Ectodermal cell (in vitro differentiated cells): Measurements from ENCODE around the gene SH3RF2.

Experiments
- H3K27ac ChIP-seq: 2 replicates; pipeline ENCODE4 v1.7.0; 2013; ENCODE audit warnings: mild to moderate bottlenecking, low read depth, low read length; ENCODE audit not compliant: insufficient read depth, poor library complexity, severe bottlenecking
- H3K27me3 ChIP-seq: 2 replicates; pipeline ENCODE4 v1.7.0; 2013; ENCODE audit warnings: mild to moderate bottlenecking, low read length; ENCODE audit not compliant: insufficient read depth, control insufficient read depth, poor library complexity, severe bottlenecking
- H3K36me3 ChIP-seq: one replicate; pipeline ENCODE4 v1.7.0; 2013; ENCODE audit warnings: low read length; ENCODE audit not compliant: control insufficient read depth, insufficient read depth
- H3K4me1 ChIP-seq: one replicate; pipeline ENCODE4 v1.7.0; 2013; ENCODE audit warnings: low read length; ENCODE audit not compliant: control insufficient read depth, insufficient read depth
- H3K4me3 ChIP-seq: 2 replicates; pipeline ENCODE4 v1.7.0; 2013; ENCODE audit warnings: low read depth, low read length, control low read depth; ENCODE audit not compliant: insufficient read depth
- H3K9me3 ChIP-seq: 2 replicates; pipeline ENCODE4 v1.7.0; 2013; ENCODE audit warnings: mild to moderate bottlenecking, low read length, moderate library complexity; ENCODE audit not compliant: control insufficient read depth
- WGBS, 2 experiments: methylation state at CpG; one replicate each; pipeline ENCODE4 v1.1.7; 2013; ENCODE audit warnings: missing lambda C conversion rate in 2 of 2; 5-methylcytosine and 5-hydroxymethylcytosine counted together

The SH3RF2 gene

DNA sequence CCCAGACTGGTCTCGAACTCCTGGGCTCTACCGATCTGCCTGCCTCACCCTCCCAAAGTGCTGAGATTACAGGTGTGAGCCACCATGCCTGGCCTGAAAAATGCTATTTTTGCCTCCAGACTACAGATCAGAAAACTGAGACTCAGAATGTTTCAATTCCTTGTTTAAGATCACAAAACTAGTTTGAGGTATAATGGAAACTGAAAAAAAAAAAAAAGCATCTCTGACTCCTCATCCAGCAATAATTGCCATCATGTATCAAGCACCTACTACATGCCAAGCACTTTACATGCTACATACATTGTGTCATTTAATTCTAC is 133.4 kb downstream of the SH3RF2 start:
- WGBS, 2 experiments = 84 to 94% methylated on average over 2 of the region's 2 CpGs
- H3K27ac ChIP-seq = no peak overlapping the region
- H3K27me3 ChIP-seq = no peaks in the 10 kb centered on the region
- no peaks in the 10 kb centered on the region for H3K36me3 ChIP-seq
- H3K4me1 ChIP-seq = no peaks in the 10 kb centered on the region
- no peak overlapping the region for H3K4me3 ChIP-seq
- H3K9me3 ChIP-seq = no peaks in the 10 kb centered on the region

DNA sequence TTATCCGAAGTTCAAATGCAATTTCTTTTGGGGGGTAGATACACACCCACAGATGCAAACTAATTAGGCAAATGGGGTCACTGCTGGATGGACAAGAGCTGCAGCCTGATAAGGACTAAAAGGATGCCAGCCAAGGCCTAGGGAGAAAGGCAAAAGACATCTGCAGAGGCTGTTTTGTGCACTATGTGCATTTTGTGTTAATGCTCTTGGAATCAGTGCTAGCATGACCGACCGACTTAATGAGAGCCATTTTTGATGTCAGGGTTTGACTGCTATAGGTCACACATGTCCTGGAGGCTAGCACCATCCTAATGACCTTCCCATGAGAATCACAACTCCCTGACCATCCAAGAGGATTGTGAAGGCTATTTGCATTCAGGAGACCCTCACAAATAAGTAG is 134.4 kb downstream of the SH3RF2 start:
- Histone ChIP-seq H3K27me3 (no peaks in the 10 kb centered on the region), H3K36me3 (no peaks in the 10 kb centered on the region), H3K9me3 (no peaks in the 10 kb centered on the region), H3K4me1 (no peaks in the 10 kb centered on the region), H3K4me3 (no peak overlapping the region), H3K27ac (no peak overlapping the region)
- 94 to 95% methylated on average over 3 of the region's 3 CpGs for WGBS, 2 experiments

DNA sequence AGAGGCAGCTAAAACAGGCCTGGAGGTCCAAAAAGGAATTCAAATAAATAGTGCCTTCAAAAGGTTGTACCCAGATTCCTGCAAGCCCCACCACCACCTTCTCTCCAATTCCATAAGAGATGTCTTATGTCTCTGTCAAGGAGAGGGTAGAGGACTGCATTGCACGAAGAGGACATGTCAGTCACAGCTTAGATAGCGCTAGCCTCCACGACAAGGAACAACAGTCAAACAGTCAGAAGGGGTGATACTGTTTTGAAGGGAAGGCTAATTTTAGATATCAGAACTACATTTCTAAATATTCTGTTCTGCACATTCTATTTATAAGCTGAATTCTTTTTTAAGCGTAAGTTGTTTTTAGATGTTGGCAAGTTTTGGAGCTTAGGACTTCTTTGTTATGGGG is 134.8 kb downstream of the SH3RF2 start:
- Histone ChIP-seq H3K36me3 (no peaks in the 10 kb centered on the region), H3K27me3 (no peaks in the 10 kb centered on the region), H3K9me3 (no peaks in the 10 kb centered on the region), H3K27ac (no peak overlapping the region), H3K4me3 (no peak overlapping the region), H3K4me1 (peaks cover under 1% of the 10 kb centered on the region)
- 69 to 73% methylated on average over 4 of the region's 4 CpGs for WGBS, 2 experiments

DNA sequence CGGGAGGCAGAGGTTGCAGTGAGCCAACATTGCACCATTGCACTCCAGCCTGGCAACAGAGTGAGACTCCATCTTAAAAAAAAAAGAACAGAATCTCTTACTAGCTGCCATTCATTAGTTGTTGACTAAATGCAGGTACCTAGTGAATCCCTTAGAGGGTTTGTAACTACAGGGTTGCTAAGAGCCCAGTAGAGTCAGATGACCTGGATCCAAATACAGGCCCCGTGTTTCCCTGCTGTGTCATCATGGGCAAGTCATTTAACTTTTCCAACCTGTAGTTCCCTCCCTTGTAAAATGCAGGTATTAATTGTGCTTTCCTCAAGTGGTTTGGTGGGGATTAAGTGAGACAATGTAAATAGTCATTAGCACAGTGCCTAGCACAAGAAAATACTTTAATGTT is 136.2 kb downstream of the SH3RF2 start:
- no peaks in the 10 kb centered on the region for H3K27me3 ChIP-seq
- H3K36me3 ChIP-seq = no peaks in the 10 kb centered on the region
- H3K4me1 ChIP-seq = peaks cover 11% of the 10 kb centered on the region
- no peak overlapping the region for H3K4me3 ChIP-seq
- WGBS, 2 experiments = 81 to 87% methylated on average over 2 of the region's 2 CpGs
- H3K9me3 ChIP-seq = no peaks in the 10 kb centered on the region
- no peak overlapping the region for H3K27ac ChIP-seq

DNA sequence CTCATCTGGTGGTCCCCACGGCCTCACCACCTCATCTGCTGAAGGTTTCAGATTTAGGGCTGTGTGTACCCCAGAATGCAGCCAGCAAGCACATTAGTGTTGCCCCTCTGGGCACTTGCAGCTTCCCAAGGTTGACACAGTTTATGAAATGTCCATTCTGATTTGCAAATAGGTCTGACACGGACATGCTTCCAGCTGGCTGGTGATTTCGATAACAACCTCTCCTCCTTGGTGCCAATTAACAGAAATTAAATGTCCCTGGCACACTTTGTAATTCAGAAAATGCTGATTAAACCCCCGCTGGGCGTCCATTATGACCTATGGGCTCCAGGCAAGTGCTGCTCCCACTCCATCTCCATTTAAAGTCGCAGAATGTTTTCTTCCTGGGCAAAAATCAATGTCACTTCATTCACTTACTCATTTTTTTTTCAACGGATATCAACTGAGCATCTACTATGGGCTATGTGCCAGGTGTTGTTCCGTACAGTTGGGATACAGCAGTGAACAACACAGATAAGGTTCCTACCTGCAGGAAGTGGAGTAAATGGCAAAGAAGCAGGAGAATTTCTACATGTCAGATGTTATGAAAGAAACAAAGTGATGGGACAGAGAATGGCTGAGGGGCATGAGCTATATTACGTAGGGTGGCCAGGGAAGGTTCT is 137.0 kb downstream of the SH3RF2 start:
- H3K4me1 ChIP-seq = peaks cover 11% of the 10 kb centered on the region
- no peak overlapping the region for H3K4me3 ChIP-seq
- H3K36me3 ChIP-seq = no peaks in the 10 kb centered on the region
- WGBS, 2 experiments = 35 to 42% methylated on average over 9 of the region's 9 CpGs
- H3K9me3 ChIP-seq = no peaks in the 10 kb centered on the region
- no peak overlapping the region for H3K27ac ChIP-seq
- no peaks in the 10 kb centered on the region for H3K27me3 ChIP-seq

DNA sequence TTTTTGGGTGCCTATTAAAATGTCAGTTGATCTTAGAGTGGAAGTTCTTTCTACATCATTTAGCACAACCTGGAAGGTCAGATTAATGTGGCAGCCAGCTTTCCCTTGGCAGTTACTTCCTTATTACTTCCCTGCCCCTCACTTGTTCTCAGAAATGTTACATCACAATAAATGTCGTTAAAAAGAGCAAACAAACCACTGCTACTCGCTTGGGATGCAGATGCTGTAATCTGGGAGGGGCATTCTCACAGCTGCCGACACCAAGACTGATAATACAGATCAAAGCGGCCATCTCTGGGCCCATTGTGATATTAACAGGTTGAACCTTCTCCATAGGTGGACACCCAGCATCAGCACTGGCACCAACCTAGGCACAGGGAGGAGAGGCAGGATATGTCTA is 139.7 kb downstream of the SH3RF2 start:
- Histone ChIP-seq H3K27ac (no peak overlapping the region), H3K27me3 (no peaks in the 10 kb centered on the region), H3K9me3 (no peaks in the 10 kb centered on the region), H3K4me1 (peaks cover 11% of the 10 kb centered on the region), H3K4me3 (no peak overlapping the region), H3K36me3 (no peaks in the 10 kb centered on the region)
- 32 to 36% methylated on average over 4 of the region's 4 CpGs for WGBS, 2 experiments

DNA sequence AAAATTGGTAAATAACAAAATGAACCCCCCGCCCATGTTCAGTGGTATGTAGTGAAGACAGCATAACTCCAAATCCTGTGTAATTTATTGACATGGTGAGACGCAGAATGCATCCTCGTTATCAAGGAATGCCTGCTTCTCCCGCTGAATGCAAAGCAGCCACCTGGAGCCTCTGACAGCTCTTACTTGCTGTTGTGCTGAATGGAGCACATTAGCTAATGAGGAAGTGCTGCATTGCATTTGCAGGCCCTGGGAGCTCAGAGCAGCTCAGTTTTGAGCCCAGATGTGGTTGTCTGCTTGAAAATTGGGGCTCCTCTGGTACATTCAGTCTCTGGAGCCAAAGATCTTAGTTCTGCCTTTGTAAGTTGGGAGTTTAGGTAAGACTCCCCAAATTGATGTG is 140.1 kb downstream of the SH3RF2 start:
- no peak overlapping the region for H3K27ac ChIP-seq
- H3K36me3 ChIP-seq = no peaks in the 10 kb centered on the region
- 33 to 38% methylated on average over 4 of the region's 4 CpGs for WGBS, 2 experiments
- no peak overlapping the region for H3K4me3 ChIP-seq
- no peaks in the 10 kb centered on the region for H3K27me3 ChIP-seq
- peaks cover 11% of the 10 kb centered on the region for H3K4me1 ChIP-seq
- no peaks in the 10 kb centered on the region for H3K9me3 ChIP-seq

DNA sequence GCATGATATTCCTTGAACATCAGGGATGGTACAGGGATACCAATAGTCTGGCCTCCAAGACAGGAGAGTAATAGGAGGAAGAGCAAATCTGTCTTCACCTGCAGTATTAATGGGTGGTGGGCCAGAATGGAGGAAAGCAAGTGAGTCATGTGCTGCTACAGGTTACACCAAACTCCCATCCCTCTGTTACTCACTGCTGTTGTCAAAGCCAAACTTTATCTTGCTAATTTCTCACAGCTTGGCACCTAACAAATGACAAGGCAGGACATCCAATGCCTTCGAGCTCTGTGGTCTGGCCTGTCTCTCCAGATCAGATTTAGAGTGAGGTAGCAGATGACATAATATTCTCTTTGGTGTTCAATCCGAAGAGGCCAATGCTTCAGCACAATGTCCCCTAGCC is 142.2 kb downstream of the SH3RF2 start:
- Histone ChIP-seq H3K27me3 (no peaks in the 10 kb centered on the region), H3K4me1 (peaks cover 11% of the 10 kb centered on the region), H3K27ac (no peak overlapping the region), H3K4me3 (no peak overlapping the region), H3K9me3 (no peaks in the 10 kb centered on the region), H3K36me3 (no peaks in the 10 kb centered on the region)
- 19 to 20% methylated on average over 2 of the region's 2 CpGs for WGBS, 2 experiments

DNA sequence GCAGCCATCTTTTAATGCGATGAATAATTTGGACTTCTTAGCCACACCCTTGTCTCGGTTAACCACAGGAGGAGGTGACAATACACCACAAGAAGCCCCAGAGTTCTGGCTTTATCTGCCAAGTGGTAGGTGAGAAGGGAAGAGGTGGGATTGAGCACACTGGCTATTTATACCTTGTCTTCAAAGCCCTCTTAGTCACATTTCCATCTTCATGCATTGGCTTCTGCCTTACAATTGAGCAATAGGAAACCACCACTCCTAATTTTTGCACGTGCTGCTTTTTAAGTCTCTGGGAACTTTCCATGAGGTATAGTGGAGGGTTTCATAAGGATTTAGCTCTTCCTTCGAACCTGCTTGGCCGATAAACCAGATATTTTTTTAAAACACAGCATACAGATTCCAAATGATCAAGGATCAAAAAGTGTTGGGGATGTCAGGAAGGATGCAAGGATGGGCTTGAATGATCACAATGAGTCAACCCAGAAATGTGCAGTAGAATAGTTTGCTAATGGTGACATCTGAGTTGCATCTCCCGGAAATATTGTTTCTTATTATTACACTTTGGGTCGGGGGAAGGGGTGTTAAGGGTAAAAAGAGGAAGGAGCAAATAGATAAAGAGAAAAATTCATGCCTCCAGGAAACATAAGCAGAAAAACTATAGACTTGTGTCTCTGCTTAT is 143.5 kb downstream of the SH3RF2 start:
- Histone ChIP-seq H3K27me3 (no peaks in the 10 kb centered on the region), H3K4me1 (peaks cover 11% of the 10 kb centered on the region), H3K27ac (no peak overlapping the region), H3K4me3 (no peak overlapping the region), H3K9me3 (no peaks in the 10 kb centered on the region), H3K36me3 (no peaks in the 10 kb centered on the region)
- 82 to 88% methylated on average over 4 to 6 of the region's 7 CpGs for WGBS, 2 experiments

DNA sequence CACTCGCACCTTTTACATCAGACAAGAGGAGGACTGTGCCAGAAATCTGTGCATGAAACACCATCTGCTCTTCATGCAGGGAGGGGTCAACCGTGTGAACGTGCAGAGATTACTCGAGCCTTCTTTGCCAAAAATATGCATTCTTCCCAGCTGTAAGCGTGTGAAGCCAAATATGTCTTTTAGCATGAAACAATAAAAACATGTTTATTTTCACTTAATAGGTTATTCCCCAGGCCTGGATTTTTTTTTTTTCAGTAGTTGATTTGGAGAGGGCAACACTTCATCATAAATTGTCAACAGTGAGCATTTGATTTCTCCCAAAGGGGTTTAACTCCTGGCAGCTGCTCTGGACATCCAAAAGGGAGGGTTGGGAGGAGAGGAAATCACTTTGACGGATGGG is 145.2 kb downstream of the SH3RF2 start:
- Histone ChIP-seq H3K9me3 (no peaks in the 10 kb centered on the region), H3K4me1 (peaks cover 6% of the 10 kb centered on the region), H3K27me3 (no peaks in the 10 kb centered on the region), H3K4me3 (no peak overlapping the region), H3K36me3 (no peaks in the 10 kb centered on the region), H3K27ac (no peak overlapping the region)
- WGBS, 2 experiments = 88 to 94% methylated on average over 6 of the region's 6 CpGs
